Brain pericyte (primary cell): ENCODE measurements around the gene PHF1.

Source experiments
- DNase-seq: peaks from one replicate; pipeline ENCODE4 v3.0.0-alpha.2; 2012; ENCODE audit warnings: low read depth, low spot score

PHF1 gene

GRCh38 chr6:33453393-33454008 lies 42.7 kb downstream of the PHF1 start:
- no peak for DNase-seq

DNA sequence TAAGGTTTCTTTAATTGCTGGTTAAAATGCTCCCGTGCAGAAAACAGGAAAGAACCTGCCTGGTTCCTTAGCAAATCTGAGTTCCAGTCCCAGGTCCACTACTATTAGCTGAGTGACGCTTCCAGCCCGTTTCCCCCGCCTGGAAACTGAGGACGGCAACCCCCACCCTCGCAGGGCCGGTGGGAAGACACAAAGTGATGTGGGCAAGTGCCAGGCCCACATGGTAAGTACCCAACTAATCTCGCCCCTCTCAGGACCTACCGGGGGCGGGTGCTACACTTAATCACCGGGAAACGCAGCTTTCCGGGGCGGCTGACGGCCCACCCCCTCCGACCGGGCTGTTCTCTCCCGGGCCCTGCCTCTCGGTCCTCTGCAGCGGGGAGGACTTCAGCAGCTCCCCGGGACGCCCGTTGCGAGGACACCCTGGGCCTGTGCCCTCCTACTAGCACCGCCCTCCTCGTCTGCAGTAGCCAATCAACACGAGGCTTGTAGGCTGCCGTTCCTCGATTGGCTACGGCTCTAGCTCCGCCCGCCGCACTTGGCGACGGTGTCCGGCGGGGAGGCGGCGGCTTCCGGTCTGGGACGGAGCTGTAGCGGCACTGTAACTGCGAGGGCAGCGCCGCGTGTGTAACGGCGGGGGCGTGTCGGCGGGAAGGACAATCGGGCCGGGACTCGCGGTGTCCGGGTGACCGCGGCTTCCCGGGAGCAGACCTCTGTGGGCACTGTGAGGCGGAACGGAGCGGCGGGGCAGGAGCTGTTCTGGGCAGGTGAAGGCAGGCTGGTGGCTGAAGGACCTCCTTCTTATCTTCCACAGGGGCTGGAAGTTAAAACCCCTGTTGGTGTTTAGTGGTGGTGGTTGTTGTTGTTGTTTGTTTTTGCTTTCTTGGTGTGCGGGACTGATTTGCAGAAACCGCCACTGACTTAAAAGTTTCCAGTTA lies 43.5 kb downstream of the PHF1 start, which contains the start of gene ZBTB9:
Gene ZBTB9, plus strand, starts transcription at position 568 of the 938 bp plus-strand sequence. CDS start 525 bp downstream, outside the sequence.
- peak; percentile 88 for DNase-seq

DNA sequence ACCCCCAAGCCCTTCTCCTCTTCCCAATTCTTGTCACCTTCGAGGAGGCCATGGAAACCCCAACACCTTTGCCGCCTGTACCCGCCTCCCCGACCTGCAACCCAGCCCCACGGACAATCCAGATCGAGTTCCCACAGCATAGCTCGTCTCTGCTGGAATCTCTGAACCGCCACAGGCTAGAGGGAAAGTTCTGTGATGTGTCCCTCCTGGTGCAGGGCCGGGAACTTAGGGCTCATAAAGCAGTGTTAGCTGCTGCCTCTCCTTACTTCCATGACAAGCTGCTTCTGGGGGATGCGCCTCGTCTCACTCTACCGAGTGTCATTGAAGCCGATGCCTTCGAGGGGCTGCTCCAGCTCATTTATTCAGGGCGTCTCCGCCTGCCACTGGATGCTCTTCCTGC lies 44.2 kb downstream of the PHF1 start:
- no peak for DNase-seq

DNA sequence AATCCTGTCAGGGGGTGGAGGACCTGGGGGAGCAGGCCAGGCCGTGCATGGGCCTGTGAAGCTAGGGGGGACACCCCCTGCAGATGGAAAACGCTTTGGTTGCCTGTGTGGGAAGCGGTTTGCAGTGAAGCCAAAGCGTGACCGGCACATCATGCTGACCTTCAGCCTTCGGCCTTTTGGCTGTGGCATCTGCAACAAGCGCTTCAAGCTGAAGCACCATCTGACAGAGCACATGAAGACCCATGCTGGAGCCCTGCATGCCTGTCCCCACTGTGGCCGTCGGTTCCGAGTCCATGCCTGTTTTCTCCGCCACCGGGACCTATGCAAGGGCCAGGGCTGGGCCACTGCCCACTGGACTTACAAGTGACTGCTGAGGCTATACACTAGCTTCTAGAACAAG lies 45.3 kb downstream of the PHF1 start:
- DNase-seq: no peak

DNA sequence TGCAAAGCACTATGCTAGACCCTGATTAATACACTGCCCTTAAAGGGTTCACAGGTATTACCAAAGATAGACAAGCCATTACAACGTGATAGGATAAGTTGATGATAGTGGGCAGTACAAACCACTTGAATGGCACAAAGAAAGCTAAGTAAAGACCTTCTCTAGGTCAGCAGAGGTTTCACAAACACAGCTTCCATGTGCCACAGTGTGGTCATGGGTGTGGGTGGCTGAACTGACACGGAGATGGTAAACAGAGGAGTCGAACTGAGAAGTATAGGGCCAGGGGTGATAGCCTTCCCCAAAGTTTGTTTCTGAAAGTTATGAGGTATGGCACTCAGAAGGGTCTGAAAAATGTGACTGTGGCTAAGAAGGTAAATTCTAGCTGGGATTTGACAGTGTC lies 47.9 kb downstream of the PHF1 start:
- no peak for DNase-seq

- DNase-seq: no peak
These were observed 48.4 kb downstream of the PHF1 start for GRCh38 chr6:33459226-33459625.
